Prostate gland (tissue), 2 donors: Measurements from ENCODE around the gene UFC1.

Experiments used
- POLR2A ChIP-seq: fragments of 450-650 bp; IDR thresholded peaks from one replicate; pipeline ENCODE4 v1.6.1; 2016; ENCODE audit warnings: antibody characterized with exemption, mild to moderate bottlenecking
- POLR2AphosphoS5 ChIP-seq: sonication (generic); formaldehyde crosslinking; IDR thresholded peaks from one replicate; pipeline ENCODE4 v1.6.1; 2017; ENCODE audit warnings: antibody characterized with exemption
- TF ChIP-seq, protein P1 (sequence below), 4 experiments: fragments of 200-600 bp in 2 of 4; fragments of 450-650 bp in 2 of 4; sonication (generic) in 2 of 4; IDR thresholded peaks; 1 replicate in 3 of 4; 2 replicates in 1 of 4; pipeline ENCODE4 v1.5.1; 2016 to 2019; ENCODE audit warnings: antibody characterized with exemption in 4 of 4, mild to moderate bottlenecking in 2 of 4, moderate library complexity in 2 of 4

DNA sequence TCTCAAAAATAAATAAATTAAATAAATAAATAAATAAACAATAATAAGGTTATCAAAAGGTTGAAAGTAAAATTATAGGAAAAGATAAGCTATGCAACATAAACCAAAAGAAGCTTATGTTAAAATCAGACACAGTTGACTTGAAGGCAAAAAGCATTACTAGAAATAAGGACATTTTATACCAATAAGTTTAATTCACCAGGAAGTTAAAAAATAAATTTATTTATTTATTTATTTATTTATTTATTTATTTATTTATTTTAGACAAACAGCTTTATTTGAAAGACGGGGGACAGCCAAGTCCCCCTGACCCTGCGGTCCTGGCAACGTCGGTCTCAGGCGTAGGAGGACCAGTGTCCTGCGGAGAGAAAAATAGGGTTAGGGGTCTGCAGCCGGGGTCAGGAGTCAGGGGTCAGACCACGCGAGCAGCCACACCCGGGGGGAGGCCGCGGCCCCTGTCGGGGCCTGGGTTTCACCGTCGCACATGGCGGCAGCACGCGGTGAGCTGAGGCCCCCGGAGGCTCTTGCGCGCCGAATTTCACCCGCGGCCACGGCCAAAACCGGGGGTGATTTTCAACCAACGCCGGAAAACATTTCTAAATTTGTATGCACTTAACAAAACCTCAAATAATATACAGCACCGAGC is 12.9 kb upstream of the UFC1 start:
- TF ChIP-seq POLR2A, result no peak
- TF ChIP-seq, protein P1, sequence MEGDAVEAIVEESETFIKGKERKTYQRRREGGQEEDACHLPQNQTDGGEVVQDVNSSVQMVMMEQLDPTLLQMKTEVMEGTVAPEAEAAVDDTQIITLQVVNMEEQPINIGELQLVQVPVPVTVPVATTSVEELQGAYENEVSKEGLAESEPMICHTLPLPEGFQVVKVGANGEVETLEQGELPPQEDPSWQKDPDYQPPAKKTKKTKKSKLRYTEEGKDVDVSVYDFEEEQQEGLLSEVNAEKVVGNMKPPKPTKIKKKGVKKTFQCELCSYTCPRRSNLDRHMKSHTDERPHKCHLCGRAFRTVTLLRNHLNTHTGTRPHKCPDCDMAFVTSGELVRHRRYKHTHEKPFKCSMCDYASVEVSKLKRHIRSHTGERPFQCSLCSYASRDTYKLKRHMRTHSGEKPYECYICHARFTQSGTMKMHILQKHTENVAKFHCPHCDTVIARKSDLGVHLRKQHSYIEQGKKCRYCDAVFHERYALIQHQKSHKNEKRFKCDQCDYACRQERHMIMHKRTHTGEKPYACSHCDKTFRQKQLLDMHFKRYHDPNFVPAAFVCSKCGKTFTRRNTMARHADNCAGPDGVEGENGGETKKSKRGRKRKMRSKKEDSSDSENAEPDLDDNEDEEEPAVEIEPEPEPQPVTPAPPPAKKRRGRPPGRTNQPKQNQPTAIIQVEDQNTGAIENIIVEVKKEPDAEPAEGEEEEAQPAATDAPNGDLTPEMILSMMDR (IDR thresholded peaks at IDR 0.05), result no peak
- no peak for TF ChIP-seq POLR2AphosphoS5
